Smooth muscle cell (in vitro differentiated cells): ENCODE data around the gene NOL4L. TPM values are rescaled to one million over a fixed set of nuclear protein-coding genes. Genes with fewer than 3 reads are reported as not detected.

Experiments
- DNase-seq: peaks from one replicate; lab custom pipeline; 2025; ENCODE audit not compliant: unreplicated experiment; lab: John Stamatoyannopoulos, UW
- H2AFZ ChIP-seq: fragments of 200-600 bp; sonication (generic); 2 replicates; pipeline ENCODE4 v1.6.0; 2016; ENCODE audit warnings: antibody characterized with exemption, low read depth, mild to moderate bottlenecking
- H3F3A ChIP-seq: fragments of 200-600 bp; sonication (generic); 2 replicates; pipeline ENCODE4 v1.6.0; 2017; ENCODE audit warnings: antibody characterized with exemption, low read depth
- H3K27ac ChIP-seq: fragments of 200-600 bp; sonication (generic); 2 replicates; pipeline ENCODE4 v1.5.1; 2016; ENCODE audit warnings: low read depth, mild to moderate bottlenecking
- H3K27me3 ChIP-seq: fragments of 200-600 bp; sonication (generic); 2 replicates; pipeline ENCODE4 v1.6.1; 2016; ENCODE audit warnings: low read depth, mild to moderate bottlenecking
- H3K36me3 ChIP-seq: fragments of 200-600 bp; sonication (generic); 2 replicates; pipeline ENCODE4 v1.5.1; 2016; ENCODE audit warnings: low read depth
- H3K4me1 ChIP-seq: fragments of 200-600 bp; sonication (generic); 2 replicates; pipeline ENCODE4 v1.5.1; 2016; ENCODE audit warnings: low read depth
- H3K4me2 ChIP-seq: fragments of 200-600 bp; sonication (generic); 2 replicates; pipeline ENCODE4 v1.6.0; 2016; ENCODE audit warnings: mild to moderate bottlenecking
- H3K4me3 ChIP-seq: fragments of 200-600 bp; sonication (generic); 2 replicates; pipeline ENCODE4 v1.5.1; 2016; ENCODE audit warnings: mild to moderate bottlenecking
- H3K79me2 ChIP-seq: fragments of 200-600 bp; sonication (generic); 2 replicates; pipeline ENCODE4 v1.6.0; 2016; ENCODE audit warnings: low read depth, mild to moderate bottlenecking
- H3K9ac ChIP-seq: fragments of 200-600 bp; sonication (generic); 2 replicates; pipeline ENCODE4 v1.6.0; 2016; ENCODE audit warnings: low read depth
- H3K9me3 ChIP-seq: fragments of 200-600 bp; sonication (generic); replicated peaks from 2 replicates; pipeline ENCODE4 v1.5.1; 2016; ENCODE audit warnings: low read depth
- H4K20me1 ChIP-seq: fragments of 200-600 bp; sonication (generic); 2 replicates; pipeline ENCODE4 v1.6.0; 2016; ENCODE audit warnings: low read depth
- CTCF ChIP-seq: fragments of 200-600 bp; sonication (generic); IDR thresholded peaks from 2 replicates; pipeline ENCODE4 v1.5.1; 2017; ENCODE audit warnings: borderline replicate concordance, mild to moderate bottlenecking, antibody characterized with exemption; ENCODE audit not compliant: insufficient read depth, poor library complexity, severe bottlenecking
- WGBS: methylation state at CpG from one replicate; pipeline ENCODE4 v1.1.7; 2016; ENCODE audit warnings: low lambda C conversion rate; 5-methylcytosine and 5-hydroxymethylcytosine counted together
- polyA plus RNA-seq: library from polyadenylated mRNA; unstranded; fragments of >200 nt; fragmentation: Nextera tagmentation; extraction: Ambion mirVana; gene quantifications from 2 replicates; pipeline ENCODE4 v1.2.1, GENCODE V29; 2016
- total RNA-seq: library from RNA; depleted of rRNA; stranded (reverse); fragments of >200 nt; gene quantifications from 2 replicates; pipeline ENCODE4 v1.2.3, GENCODE V29; 2014

NOL4L gene
- total and polyA plus RNA-seq, 2 experiments from 2014 or later: 26.0 to 26.2 TPM

GRCh38 chr20:32462900-32463641, 122.1 kb downstream of the NOL4L start:
- H2AFZ ChIP-seq: no peak overlapping the region
- peaks cover 89% of the 10 kb centered on the region for H3K79me2 ChIP-seq
- H3K9ac ChIP-seq: no peak overlapping the region
- peaks cover 75% of the 10 kb centered on the region for H4K20me1 ChIP-seq
- peak overlapping the region; percentile 6 for H3K4me2 ChIP-seq
- 87% methylated on average over 15 of the region's 15 CpGs for WGBS
- peaks cover 30% of the 10 kb centered on the region for H3F3A ChIP-seq
- no peaks in the 10 kb centered on the region for H3K9me3 ChIP-seq
- TF ChIP-seq CTCF: no peak
- no peak overlapping the region for H3K4me3 ChIP-seq
- peak overlapping the region; percentile 98 for H3K27ac ChIP-seq
- H3K4me1 ChIP-seq: peaks cover 26% of the 10 kb centered on the region
- no peaks in the 10 kb centered on the region for H3K27me3 ChIP-seq
- peaks cover 3% of the 10 kb centered on the region for H3K36me3 ChIP-seq
- DNase-seq: no peak

GRCh38 chr20:32461836-32462600, 123.1 kb downstream of the NOL4L start:
- DNase-seq: no peak
- no peaks in the 10 kb centered on the region for H3K9me3 ChIP-seq
- H3K4me3 ChIP-seq: no peak overlapping the region
- H3K4me2 ChIP-seq: no peak overlapping the region
- peaks cover 83% of the 10 kb centered on the region for H3K79me2 ChIP-seq
- H2AFZ ChIP-seq: no peak overlapping the region
- peaks cover 3% of the 10 kb centered on the region for H3K36me3 ChIP-seq
- H4K20me1 ChIP-seq: peaks cover 85% of the 10 kb centered on the region
- no peak for TF ChIP-seq CTCF
- WGBS: 95% methylated on average over 17 of the region's 17 CpGs
- no peak overlapping the region for H3K27ac ChIP-seq
- H3K27me3 ChIP-seq: no peaks in the 10 kb centered on the region
- H3K9ac ChIP-seq: no peak overlapping the region
- peaks cover 34% of the 10 kb centered on the region for H3F3A ChIP-seq
- H3K4me1 ChIP-seq: peaks cover 33% of the 10 kb centered on the region

GRCh38 chr20:32460683-32461320, 124.3 kb downstream of the NOL4L start:
- no peak for TF ChIP-seq CTCF
- peaks cover 91% of the 10 kb centered on the region for H4K20me1 ChIP-seq
- H3K36me3 ChIP-seq: peaks cover 3% of the 10 kb centered on the region
- H3K9ac ChIP-seq: no peak overlapping the region
- peak overlapping the region; percentile 14 for H3K27ac ChIP-seq
- no peak overlapping the region for H3K4me2 ChIP-seq
- no peak overlapping the region for H2AFZ ChIP-seq
- no peaks in the 10 kb centered on the region for H3K9me3 ChIP-seq
- WGBS: 98% methylated on average over 24 of the region's 24 CpGs
- H3K27me3 ChIP-seq: no peaks in the 10 kb centered on the region
- H3K4me3 ChIP-seq: no peak overlapping the region
- H3F3A ChIP-seq: peaks cover 27% of the 10 kb centered on the region
- peaks cover 83% of the 10 kb centered on the region for H3K79me2 ChIP-seq
- H3K4me1 ChIP-seq: peaks cover 32% of the 10 kb centered on the region
- no peak for DNase-seq
